Thymus (tissue), 11 donors: ENCODE results near the gene SLC24A3. TPM values are rescaled to one million over a fixed set of nuclear protein-coding genes. Genes with fewer than 3 reads are reported as not detected.

Source experiments
- DNase-seq, 9 donors: peaks; one replicate each; pipeline ENCODE4 v3.0.0-alpha.2; 2013; ENCODE audit warnings: low spot score in 9 of 9, low read depth in 6 of 9, missing footprints in 1 of 9
- H3K27ac ChIP-seq, 2 donors: one replicate each; pipeline ENCODE4 v1.5.1; 2013; ENCODE audit warnings: control low read depth in 1 of 2, low read depth in 1 of 2, low read length in 1 of 2, mild to moderate bottlenecking in 1 of 2, moderate library complexity in 1 of 2
- H3K27me3 ChIP-seq, 2 donors: one replicate each; pipeline ENCODE4 v1.5.1; 2013; ENCODE audit warnings: low read length in 1 of 2; ENCODE audit not compliant: control insufficient read depth in 2 of 2, insufficient read depth in 1 of 2
- H3K36me3 ChIP-seq, 2 donors: one replicate each; pipeline ENCODE4 v1.5.1; 2013; ENCODE audit warnings: low read length in 1 of 2, mild to moderate bottlenecking in 1 of 2, moderate library complexity in 1 of 2; ENCODE audit not compliant: control insufficient read depth in 2 of 2, insufficient read depth in 2 of 2
- H3K4me1 ChIP-seq, 2 donors: one replicate each; pipeline ENCODE4 v1.5.1; 2013; ENCODE audit warnings: low read length in 2 of 2; ENCODE audit not compliant: control insufficient read depth in 2 of 2, insufficient read depth in 2 of 2
- H3K4me3 ChIP-seq, 2 donors: one replicate each; pipeline ENCODE4 v1.5.1; 2013; ENCODE audit warnings: low read length in 2 of 2, control low read depth in 1 of 2, mild to moderate bottlenecking in 1 of 2
- H3K9me3 ChIP-seq, 2 donors: one replicate each; pipeline ENCODE4 v1.5.1; 2013; ENCODE audit warnings: low read length in 1 of 2, mild to moderate bottlenecking in 1 of 2; ENCODE audit not compliant: control insufficient read depth in 2 of 2, insufficient read depth in 1 of 2
- WGBS: extraction: QIAGEN DNeasy Blood & Tissue Kit; methylation state at CpG from one replicate; pipeline ENCODE4 v1.1.7; 2013; 5-methylcytosine and 5-hydroxymethylcytosine counted together
- polyA plus RNA-seq: library from polyadenylated mRNA; stranded (reverse); fragments of 200-250 nt; gene quantifications from one replicate; pipeline ENCODE4 v1.2.3, GENCODE V29; 2013
- total RNA-seq: library from RNA; stranded (reverse); fragments of 120-200 nt; gene quantifications from one replicate; pipeline ENCODE4 v1.2.4, GENCODE V29; 2013
- donor health status: healthy.

SLC24A3 gene
- total and polyA plus RNA-seq, 2 donors, result 0.99 to 2.1 TPM

GRCh38 chr20:19274412-19275015 is 62.1 kb downstream of the SLC24A3 start:
- Histone ChIP-seq H3K4me3 (no peak overlapping the region), H3K4me1 (peaks cover 0 to 12% of the 10 kb centered on the region in 2 donors), H3K36me3 (no peaks in the 10 kb centered on the region), H3K27me3 (no peaks in the 10 kb centered on the region), H3K27ac (no peak overlapping the region), H3K9me3 (no peaks in the 10 kb centered on the region)
- 94% methylated on average over 8 of the region's 8 CpGs for WGBS
- DNase-seq, result no peak

GRCh38 chr20:19275038-19275629 is 62.7 kb downstream of the SLC24A3 start:
- WGBS, result 48% methylated on average over 3 of the region's 3 CpGs
- no peaks in the 10 kb centered on the region for H3K36me3 ChIP-seq
- no peaks in the 10 kb centered on the region for H3K9me3 ChIP-seq
- H3K27ac ChIP-seq, result no peak overlapping the region
- H3K27me3 ChIP-seq, result no peaks in the 10 kb centered on the region
- no peak overlapping the region for H3K4me3 ChIP-seq
- H3K4me1 ChIP-seq, result peaks cover 0 to 12% of the 10 kb centered on the region in 2 donors
- no peak for DNase-seq

DNA sequence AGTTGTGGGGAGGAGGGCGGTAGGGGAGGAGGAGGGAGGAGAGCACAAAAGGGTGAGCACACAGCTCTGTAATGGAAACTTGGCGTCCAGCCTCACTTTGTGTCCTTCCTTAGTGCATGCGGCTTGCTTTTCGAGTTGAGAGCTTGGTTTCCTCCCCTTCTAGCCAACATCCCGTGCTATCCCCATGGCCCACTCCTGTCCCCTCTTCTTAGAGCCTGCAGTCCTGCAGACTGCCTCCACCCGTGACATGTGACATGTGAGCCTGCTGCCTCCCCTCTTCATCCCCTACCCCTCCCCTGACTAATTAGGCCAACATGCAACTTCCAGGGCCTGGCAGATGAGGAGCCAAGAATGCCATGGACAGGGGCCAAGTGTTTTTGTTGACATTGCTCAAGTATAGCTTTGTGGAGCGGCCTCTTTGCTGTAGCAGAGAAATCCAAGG is 63.2 kb downstream of the SLC24A3 start:
- Histone ChIP-seq H3K4me1 (peaks cover 0 to 12% of the 10 kb centered on the region in 2 donors), H3K27ac (peak overlapping the region in 1 of 2 donors; percentile 43), H3K9me3 (no peaks in the 10 kb centered on the region), H3K27me3 (no peaks in the 10 kb centered on the region), H3K36me3 (no peaks in the 10 kb centered on the region), H3K4me3 (no peak overlapping the region)
- WGBS, result 91% methylated on average over 7 of the region's 7 CpGs
- peak in 1 of 9 donors; percentile 14 for DNase-seq

DNA sequence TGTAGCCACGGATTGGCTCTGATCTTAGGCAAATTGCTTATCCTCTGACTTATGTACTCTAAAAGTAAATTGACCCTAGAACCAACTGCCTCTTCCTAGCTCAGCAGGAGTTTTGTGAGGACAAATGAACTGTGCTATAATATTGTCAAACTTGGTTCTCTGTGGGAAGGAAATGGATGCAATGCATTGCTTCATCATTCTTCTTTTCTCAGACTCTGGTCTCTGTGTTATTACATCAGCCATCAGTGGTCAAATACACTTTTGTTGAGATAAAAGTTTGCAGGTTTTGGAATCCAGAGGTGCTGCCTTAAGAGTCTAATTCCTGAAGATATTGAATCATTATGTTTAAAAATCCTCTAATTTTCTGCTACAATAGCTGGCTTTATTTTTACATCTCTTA is 64.9 kb downstream of the SLC24A3 start:
- Histone ChIP-seq H3K4me3 (no peak overlapping the region), H3K27me3 (no peaks in the 10 kb centered on the region), H3K4me1 (peaks cover 0 to 12% of the 10 kb centered on the region in 2 donors), H3K27ac (no peak overlapping the region), H3K36me3 (no peaks in the 10 kb centered on the region), H3K9me3 (no peaks in the 10 kb centered on the region)
- 90% methylated on average over 1 of the region's 1 CpG for WGBS
- no peak for DNase-seq

DNA sequence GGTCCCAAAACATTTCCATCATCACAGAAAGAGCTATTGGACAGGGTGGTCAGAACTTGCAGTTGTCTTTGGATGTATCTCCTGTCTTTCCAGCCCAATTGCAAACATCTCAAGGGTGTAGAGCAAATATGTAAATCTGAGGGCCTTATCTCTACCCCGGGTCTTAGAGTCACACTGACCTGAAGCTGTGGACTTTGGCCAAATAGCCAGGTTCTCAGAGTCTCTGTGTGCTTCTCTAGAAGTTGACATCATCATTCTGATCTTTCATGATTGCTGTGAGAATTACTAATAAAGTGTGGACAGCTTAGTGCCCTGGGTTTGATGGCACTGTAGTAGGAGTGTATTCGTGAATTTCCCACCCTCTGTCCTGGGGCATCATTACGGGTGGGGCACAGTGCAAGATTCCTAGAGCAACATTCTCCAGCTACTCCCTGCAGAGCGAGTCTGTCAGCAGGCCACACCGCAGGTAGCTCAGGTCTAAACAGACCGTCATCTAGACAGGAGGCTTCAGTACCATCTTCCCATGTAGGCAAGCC is 71.1 kb downstream of the SLC24A3 start:
- Histone ChIP-seq H3K9me3 (no peaks in the 10 kb centered on the region), H3K4me1 (no peaks in the 10 kb centered on the region), H3K4me3 (no peak overlapping the region), H3K27ac (no peak overlapping the region), H3K27me3 (no peaks in the 10 kb centered on the region), H3K36me3 (no peaks in the 10 kb centered on the region)
- no peak for DNase-seq
- WGBS, result 95% methylated on average over 6 of the region's 6 CpGs

GRCh38 chr20:19284400-19285178 is 72.1 kb downstream of the SLC24A3 start:
- Histone ChIP-seq H3K36me3 (no peaks in the 10 kb centered on the region), H3K9me3 (no peaks in the 10 kb centered on the region), H3K4me3 (no peak overlapping the region), H3K27me3 (no peaks in the 10 kb centered on the region), H3K27ac (no peak overlapping the region), H3K4me1 (no peaks in the 10 kb centered on the region)
- no peak for DNase-seq
- 86% methylated on average over 3 of the region's 3 CpGs for WGBS

DNA sequence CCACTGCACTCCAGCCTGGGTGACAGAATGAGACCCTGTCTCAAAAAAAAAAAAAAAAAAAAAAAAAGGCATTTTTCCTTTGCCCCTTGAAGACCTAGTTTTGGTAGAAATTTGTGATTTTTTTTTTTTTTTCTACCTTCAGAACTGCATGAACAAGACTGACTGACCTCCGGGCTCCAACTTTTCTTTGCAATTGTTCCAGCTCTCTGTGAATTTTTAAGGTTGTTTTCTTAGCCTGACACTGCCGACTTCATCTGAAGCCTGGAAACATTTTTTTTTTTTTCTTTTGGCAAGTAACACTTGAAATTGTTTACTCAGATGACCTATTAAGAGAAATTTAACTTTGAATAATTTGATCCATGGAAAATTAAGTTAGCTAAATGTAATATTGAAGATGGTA is 73.0 kb downstream of the SLC24A3 start:
- H3K4me1 ChIP-seq, result no peaks in the 10 kb centered on the region
- H3K4me3 ChIP-seq, result no peak overlapping the region
- H3K9me3 ChIP-seq, result no peaks in the 10 kb centered on the region
- no peaks in the 10 kb centered on the region for H3K27me3 ChIP-seq
- 90% methylated on average over 2 of the region's 2 CpGs for WGBS
- no peak for DNase-seq
- H3K27ac ChIP-seq, result no peak overlapping the region
- no peaks in the 10 kb centered on the region for H3K36me3 ChIP-seq

GRCh38 chr20:19288061-19288460 is 75.6 kb downstream of the SLC24A3 start:
- Histone ChIP-seq H3K9me3 (no peaks in the 10 kb centered on the region), H3K36me3 (no peaks in the 10 kb centered on the region), H3K27me3 (no peaks in the 10 kb centered on the region), H3K27ac (no peak overlapping the region), H3K4me1 (no peaks in the 10 kb centered on the region), H3K4me3 (no peak overlapping the region)
- DNase-seq, result no peak
- 95% methylated on average over 2 of the region's 2 CpGs for WGBS

- no peaks in the 10 kb centered on the region for H3K9me3 ChIP-seq
- no peak overlapping the region for H3K27ac ChIP-seq
- no peaks in the 10 kb centered on the region for H3K27me3 ChIP-seq
- no peaks in the 10 kb centered on the region for H3K36me3 ChIP-seq
- H3K4me3 ChIP-seq, result no peak overlapping the region
- no peak for DNase-seq
- whole genome bisulfite sequencing, result 87% methylated on average over 3 of the region's 3 CpGs
- H3K4me1 ChIP-seq, result no peaks in the 10 kb centered on the region
Measured at GRCh38 chr20:19288636-19289035, 76.2 kb downstream of the SLC24A3 start.
